NK-92 (cell line): Measurements from ENCODE around the gene NTRK3.
"Not testable (repeated sequence)": the region's sequence is repeated elsewhere in the genome, so short reads cannot be mapped to it uniquely, and the experiment has no call there.

Source experiments
- DNase-seq: peaks from one replicate; lab custom pipeline; 2025; ENCODE audit not compliant: unreplicated experiment; lab: John Stamatoyannopoulos, UW

The NTRK3 gene

GRCh38 chr15:88038261-88038660 lies 218.3 kb downstream of the NTRK3 start:
- DNase-seq: no peak

DNA sequence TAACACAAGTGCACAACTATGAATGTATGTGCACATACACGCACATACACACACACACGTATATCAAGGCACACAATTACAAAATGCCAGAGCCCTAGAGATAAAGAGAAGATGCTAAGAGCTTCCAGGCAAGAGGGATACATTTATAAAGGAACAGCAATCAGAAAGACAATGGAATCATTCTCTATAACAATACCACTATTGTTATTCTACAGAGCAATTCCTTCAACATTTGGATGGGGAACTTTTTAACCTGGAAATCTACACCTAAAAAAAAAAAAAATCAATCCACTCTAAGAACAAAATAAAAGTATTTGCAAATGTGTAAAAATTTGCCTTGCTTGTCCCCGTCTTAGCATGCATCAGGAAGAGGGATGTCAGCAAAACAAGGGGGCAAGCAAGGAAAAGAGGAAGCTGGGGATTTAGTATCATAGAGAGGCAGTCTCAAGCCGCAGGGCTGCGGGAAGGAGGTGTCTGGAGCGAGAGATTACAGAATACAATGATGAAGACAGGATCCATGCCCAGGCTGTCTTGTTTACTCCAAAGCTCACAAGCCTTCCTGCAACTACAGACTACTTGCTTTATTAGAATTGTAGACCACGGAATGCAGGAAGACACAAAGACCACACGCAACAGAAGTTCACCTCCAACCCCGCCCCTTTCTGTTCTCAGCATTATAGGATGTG lies 220.2 kb downstream of the NTRK3 start:
- DNase-seq: no peak

DNA sequence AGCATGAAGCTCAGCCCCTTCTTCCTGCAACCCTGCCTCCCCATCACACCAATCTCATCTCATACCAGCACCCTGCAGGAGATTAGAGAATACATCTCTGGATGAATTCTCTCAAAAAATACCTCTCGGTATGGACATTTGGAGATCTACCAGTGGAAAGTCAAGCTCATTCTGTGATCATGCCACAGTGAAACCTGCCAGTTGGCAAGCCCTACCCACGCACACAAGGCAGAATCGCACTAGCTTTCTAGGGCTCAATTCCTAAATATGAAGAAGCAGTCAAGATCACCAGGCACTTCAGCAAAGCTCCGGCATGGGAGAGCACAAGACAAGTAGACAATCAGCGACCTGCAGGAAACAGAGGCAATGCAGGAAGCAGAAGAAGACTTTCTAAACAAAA lies 221.2 kb downstream of the NTRK3 start:
- DNase-seq: no peak

DNA sequence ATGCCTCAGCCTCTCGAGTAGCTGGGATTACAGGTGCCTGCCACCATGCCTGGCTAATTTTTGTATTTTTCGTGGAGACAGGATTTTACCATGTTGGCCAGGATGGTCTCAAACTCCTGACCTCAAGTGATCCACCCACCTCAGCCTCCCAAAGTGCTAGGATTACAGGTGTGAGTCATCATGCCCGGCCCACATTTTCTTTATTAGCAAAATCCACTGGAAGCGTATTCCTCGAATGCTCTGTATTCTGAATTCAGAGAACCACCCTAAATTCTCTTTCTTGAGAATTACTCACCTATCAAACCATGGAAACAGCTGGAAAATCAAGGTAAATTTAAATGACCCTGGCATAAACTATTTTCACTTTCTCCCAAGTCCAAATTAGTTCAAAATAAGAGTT lies 223.1 kb downstream of the NTRK3 start:
- not testable (repeated sequence) for DNase-seq

DNA sequence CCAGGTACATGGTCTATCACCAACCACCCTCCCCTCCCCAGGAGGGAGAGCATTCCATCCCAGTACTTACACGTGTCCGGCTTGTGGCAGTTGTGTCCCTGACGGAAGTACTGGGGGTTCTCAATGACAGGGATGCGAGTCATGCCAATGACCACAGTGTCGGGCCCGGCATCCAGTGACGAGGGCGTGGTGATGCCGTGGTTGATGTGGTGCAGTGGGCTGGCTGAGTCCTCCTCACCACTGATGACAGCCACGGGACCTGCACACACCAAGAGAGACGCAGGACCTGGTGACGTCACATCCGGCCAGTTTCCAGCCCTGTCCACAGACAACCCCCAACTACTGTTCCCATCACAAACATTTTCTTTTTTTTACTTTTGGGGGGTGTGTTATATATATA lies 223.8 kb downstream of the NTRK3 start:
- no peak for DNase-seq

GRCh38 chr15:88031461-88031860 lies 225.1 kb downstream of the NTRK3 start:
- DNase-seq: no peak

DNA sequence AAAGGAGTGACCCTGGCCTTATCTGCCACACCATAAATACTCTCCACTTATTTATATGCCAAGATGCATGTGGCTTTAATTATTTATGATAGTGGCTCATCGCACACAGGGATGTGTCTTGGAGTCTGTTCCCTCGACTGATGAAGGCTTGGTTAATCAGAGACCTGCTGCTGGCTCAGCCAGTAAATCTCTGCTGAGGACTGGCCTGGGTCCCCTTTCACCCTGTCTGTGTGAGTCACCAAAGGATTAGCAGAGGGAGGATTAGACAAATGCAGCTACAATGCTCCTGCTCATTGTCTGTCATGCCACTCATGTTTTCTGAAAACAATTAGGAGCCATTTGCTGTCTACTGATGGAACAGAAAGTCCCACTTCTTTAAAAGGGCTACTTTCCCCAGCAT lies 226.8 kb downstream of the NTRK3 start:
- DNase-seq: no peak

- DNase-seq: no peak
These were observed 228.5 kb downstream of the NTRK3 start for GRCh38 chr15:88028024-88028423.

GRCh38 chr15:88023914-88024313 lies 232.6 kb downstream of the NTRK3 start:
- no peak for DNase-seq

DNA sequence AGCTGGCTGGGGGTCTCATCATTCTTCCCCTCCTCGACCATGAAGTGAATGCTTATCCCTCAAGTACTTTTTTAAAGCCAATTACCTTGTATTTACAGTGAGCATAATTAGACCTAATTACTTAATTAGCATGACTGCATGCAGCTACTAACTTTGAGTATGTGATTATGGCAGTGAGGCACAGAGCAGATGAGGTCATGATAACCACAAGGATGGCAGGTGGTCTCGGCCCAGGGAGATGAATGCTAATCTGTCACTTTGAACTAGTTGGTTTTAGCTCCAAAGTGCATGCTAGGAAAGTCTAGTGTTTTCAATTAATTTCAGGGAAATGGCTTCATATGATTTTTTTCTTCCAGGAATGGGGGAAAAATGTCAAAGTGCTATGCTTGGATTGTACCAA lies 233.8 kb downstream of the NTRK3 start:
- no peak for DNase-seq

GRCh38 chr15:88021601-88022000 lies 234.9 kb downstream of the NTRK3 start:
- DNase-seq: no peak

DNA sequence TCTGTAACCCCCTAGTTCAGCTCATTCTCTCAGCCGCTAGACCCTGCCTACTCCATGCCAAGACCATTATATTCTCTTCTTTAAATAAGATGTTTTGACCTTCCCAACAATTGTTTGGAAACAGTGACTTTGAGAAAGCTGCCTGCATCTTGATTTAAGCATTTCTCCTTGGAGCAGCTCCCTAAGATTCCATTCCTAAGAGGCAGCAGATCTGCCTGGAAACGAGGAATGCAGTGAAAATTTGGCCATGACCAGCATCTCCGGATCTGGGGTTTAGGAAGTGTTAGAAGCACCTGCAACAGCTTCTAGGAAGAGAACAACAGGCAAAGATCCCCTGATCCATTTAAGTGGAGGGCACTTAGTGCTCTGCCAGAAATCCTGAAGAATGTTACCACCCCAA lies 235.7 kb downstream of the NTRK3 start:
- DNase-seq: no peak

DNA sequence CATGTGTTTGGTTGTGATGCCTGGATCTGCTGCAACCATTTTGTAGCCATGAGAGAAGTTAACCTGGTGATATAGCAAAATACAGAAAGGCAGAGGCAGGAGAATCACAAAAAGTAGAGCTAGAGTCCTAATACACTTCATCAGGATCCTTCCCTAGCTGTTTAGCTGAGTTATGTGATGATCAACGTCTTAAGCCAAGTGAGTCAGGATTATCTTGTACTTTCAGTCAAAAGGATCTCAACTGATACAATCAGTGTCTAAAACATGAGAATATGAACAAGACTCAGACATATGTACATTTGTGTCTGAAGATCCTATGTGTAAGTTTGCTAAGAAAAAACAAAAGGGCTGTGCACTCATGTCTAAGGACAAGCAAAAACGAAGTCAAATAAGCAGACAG lies 236.9 kb downstream of the NTRK3 start:
- DNase-seq: no peak

GRCh38 chr15:88018869-88019641 lies 237.5 kb downstream of the NTRK3 start:
- no peak for DNase-seq

GRCh38 chr15:88017753-88018152 lies 238.8 kb downstream of the NTRK3 start:
- no peak for DNase-seq

DNA sequence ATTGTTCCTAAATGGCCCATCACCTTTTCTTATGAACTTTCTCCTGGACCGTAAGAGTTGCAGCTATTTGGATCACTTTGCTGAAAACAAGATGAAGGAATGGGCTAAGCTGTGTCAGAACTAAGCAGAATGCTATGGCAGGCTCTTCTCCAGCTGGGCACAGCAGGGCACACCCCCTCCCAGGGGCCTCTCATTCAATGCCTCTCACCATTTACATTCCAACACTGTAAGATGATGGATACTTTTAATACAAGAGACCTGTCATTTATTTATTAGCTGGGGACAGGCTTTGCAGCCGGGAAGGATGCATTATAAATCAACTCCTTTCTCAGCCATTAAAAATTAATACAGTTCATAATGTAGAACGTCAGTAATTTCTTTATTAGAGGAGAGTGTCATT lies 240.1 kb downstream of the NTRK3 start:
- DNase-seq: no peak

DNA sequence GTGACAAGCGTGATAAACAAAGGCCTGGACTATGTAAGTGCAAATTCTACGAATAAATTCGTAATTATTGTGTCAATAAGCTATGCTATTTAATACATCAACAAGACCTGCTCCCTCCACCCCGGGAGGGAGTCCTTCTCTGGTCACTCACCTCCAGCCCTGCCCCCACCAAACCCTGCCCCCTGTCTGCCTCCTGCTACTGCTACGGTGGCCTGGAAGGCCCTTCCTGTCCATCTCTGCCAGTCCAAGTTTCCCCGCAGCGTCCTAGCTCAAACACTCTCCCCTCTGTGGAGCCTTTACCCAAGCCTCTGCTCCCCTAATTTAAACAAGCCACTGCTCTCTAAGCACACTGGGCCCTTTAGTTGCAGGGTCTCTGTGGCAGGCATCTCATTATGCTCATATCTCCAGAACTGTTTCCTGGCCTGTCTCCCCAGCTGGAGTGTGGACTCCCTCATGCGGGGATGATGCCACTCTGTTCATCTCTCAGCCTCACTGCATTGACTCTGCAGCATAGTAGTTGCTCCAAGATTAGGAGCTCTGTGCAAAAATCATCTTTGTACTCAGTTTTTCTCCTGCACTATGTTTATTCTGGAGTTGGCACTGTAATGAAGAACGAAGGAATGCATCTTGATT lies 241.2 kb downstream of the NTRK3 start:
- DNase-seq: no peak

- no peak for DNase-seq
These were observed 241.9 kb downstream of the NTRK3 start for GRCh38 chr15:88014454-88015160.

DNA sequence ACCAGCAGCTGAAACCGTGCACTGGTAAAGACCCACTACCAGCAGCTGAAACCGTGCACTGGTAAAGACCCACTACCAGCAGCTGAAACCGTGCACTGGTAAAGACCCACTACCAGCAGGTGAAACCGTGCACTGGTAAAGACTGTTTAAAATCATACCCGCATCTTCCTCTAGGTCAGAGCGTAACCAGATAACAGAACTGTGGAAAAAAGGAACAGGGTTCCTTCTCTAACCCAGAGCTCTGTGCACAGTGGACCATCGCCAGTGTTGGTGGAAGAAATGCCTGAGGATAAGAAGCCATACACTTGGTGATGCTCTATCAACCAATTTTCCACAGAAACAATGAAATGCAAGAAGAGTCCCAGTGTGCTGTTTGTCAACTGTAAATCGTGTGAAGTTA lies 243.4 kb downstream of the NTRK3 start:
- DNase-seq: no peak

- no peak for DNase-seq
These were observed 243.9 kb downstream of the NTRK3 start for GRCh38 chr15:88012688-88013087.

- no peak for DNase-seq
These were observed 244.3 kb downstream of the NTRK3 start for GRCh38 chr15:88012233-88012632.

DNA sequence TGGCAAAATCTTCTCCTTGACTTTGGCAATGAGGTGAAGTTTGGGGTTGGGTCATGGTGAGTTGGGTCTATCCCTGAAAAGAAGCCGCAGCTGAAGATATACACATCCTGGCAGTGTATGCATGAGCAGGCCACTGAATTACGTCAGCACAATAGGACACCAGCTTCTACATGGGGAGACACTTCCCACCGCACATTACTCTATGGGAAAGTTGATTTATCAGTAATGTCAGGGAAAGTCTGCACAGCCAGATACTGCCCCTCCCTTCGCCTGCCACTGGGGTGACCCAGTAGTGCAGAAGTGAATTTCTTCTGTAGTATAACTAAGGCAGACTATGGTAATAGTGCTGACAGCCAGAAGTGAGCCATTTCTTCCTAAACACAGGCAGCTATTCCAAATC lies 245.0 kb downstream of the NTRK3 start:
- no peak for DNase-seq
